ENCODE data around the gene WEE2. TPM values are rescaled to one million over a fixed set of nuclear protein-coding genes. Genes with fewer than 3 reads are reported as not detected.

Gene WEE2
- total RNA-seq, 8 experiments from 2014 or later = 0.14 to 0.33 (median 0.20) TPM; not detected in 2

Other genes with a start within 250 kb of the WEE2 start
- gene AGK, start 156.9 kb upstream of the WEE2 start, total RNA-seq = 100 to 1,000 TPM in 1 of 8 experiments, 10 to 100 TPM in 7; 27.7 to 253 (median 39.5) TPM
- gene DENND11, start 6.2 kb upstream of the WEE2 start, total RNA-seq = 10 to 100 TPM in 7 of 8 experiments, 1 to 10 TPM in 1; 3.4 to 22.5 (median 16.7) TPM
- gene SSBP1, start 30.0 kb downstream of the WEE2 start, total RNA-seq = 100 to 1,000 TPM; 167 to 355 (median 255) TPM
- gene TAS2R3, start 55.7 kb downstream of the WEE2 start, total RNA-seq = 1 to 10 TPM in 7 of 8 experiments, under 1 TPM in 1; 0.46 to 2.7 (median 1.8) TPM
- 1 to 10 TPM in 7 of 8 experiments, under 1 TPM in 1; 0.46 to 3.1 (median 1.8) TPM for gene TAS2R4, start 68.3 kb downstream of the WEE2 start, total RNA-seq
- 1 to 10 TPM in 7 of 8 experiments, under 1 TPM in 1; 0.21 to 2.4 (median 1.8) TPM for gene TAS2R5, start 81.9 kb downstream of the WEE2 start, total RNA-seq
- under 1 TPM; 0.15 to 0.73 (median 0.26) TPM for gene PRSS37, start 133.1 kb downstream of the WEE2 start, total RNA-seq
- under 1 TPM in 4 of 8 experiments, not detected in 4; 0.21 to 0.52 (median 0.28) TPM for gene OR9A4, start 208.0 kb downstream of the WEE2 start, total RNA-seq
- gene CLEC5A, start 238.6 kb downstream of the WEE2 start, total RNA-seq = under 1 TPM in 7 of 8 experiments, not detected in 1; 0.04 to 0.63 (median 0.38) TPM